Suprapubic skin (tissue), 3 donors: ENCODE results near the gene TNFAIP3.
A peak's percentile ranks its signal among the peaks of the same experiment; 100 is the strongest.

Experiments
- CTCF ChIP-seq, 2 donors: fragments of 200-600 bp in 1 of 2; fragments of 450-650 bp in 1 of 2; sonication (generic) in 1 of 2; IDR thresholded peaks; one replicate each; pipeline ENCODE4 v1.5.1; 2016 to 2019; ENCODE audit warnings: antibody characterized with exemption in 2 of 2, mild to moderate bottlenecking in 1 of 2, moderate library complexity in 1 of 2
- EP300 ChIP-seq: sonication (generic); formaldehyde crosslinking; IDR thresholded peaks from one replicate; pipeline ENCODE4 v1.6.1; 2017; ENCODE audit warnings: antibody characterized with exemption
- POLR2A ChIP-seq, 2 donors: fragments of 450-650 bp; IDR thresholded peaks; one replicate each; pipeline ENCODE4 v1.6.1; 2017; ENCODE audit warnings: antibody characterized with exemption in 2 of 2, mild to moderate bottlenecking in 2 of 2, moderate library complexity in 2 of 2

GRCh38 chr6:137823826-137824555 lies 43.1 kb upstream of the TNFAIP3 start:
- no peak for TF ChIP-seq CTCF (IDR thresholded peaks at IDR 0.05)
- TF ChIP-seq POLR2A (IDR thresholded peaks at IDR 0.05), result peak in 1 of 2 donors; percentile 6
- peak; percentile 41 for TF ChIP-seq EP300
